Thyroid gland (tissue), 4 donors: ENCODE data around the gene HUS1. TPM values are rescaled to one million over a fixed set of nuclear protein-coding genes. Genes with fewer than 3 reads are reported as not detected.

Experiments
- DNase-seq, 2 donors: peaks; one replicate each; pipeline ENCODE4 v3.0.0-alpha.2; 2019
- H3K27ac ChIP-seq, 3 donors: fragments of 200-600 bp; sonication (generic); 1 replicate in 2 of 3; 2 replicates in 1 of 3; pipeline ENCODE4 v1.5.1; 2016 to 2019; ENCODE audit warnings: mild to moderate bottlenecking in 1 of 3, moderate library complexity in 1 of 3
- H3K27me3 ChIP-seq: fragments of 200-600 bp; sonication (generic); one replicate; pipeline ENCODE4 v1.5.1; 2019
- H3K36me3 ChIP-seq, 2 donors: fragments of 200-600 bp; sonication (generic); one replicate each; pipeline ENCODE4 v1.5.1; 2016 to 2019
- H3K4me1 ChIP-seq, 2 donors: fragments of 200-600 bp; sonication (generic); one replicate each; pipeline ENCODE4 v1.5.1; 2017 to 2019
- H3K4me3 ChIP-seq, 3 donors: fragments of 200-600 bp; sonication (generic); replicated peaks in 1 of 3; 1 replicate in 2 of 3; 2 replicates in 1 of 3; pipeline ENCODE4 v1.5.1; 2016; ENCODE audit warnings: mild to moderate bottlenecking in 1 of 3
- H3K9me3 ChIP-seq: fragments of 200-600 bp; sonication (generic); one replicate; pipeline ENCODE4 v1.5.1; 2017
- POLR2A ChIP-seq, 2 donors: fragments of 450-650 bp; IDR thresholded peaks; one replicate each; pipeline ENCODE4 v1.6.1; 2017; ENCODE audit warnings: antibody characterized with exemption in 2 of 2, mild to moderate bottlenecking in 2 of 2, moderate library complexity in 1 of 2
- WGBS, 2 donors: methylation state at CpG; one replicate each; pipeline ENCODE4 v1.1.5; 2017; 5-methylcytosine and 5-hydroxymethylcytosine counted together
- intact Hi-C: fragments of 100-400 bp; cut with DNase I; formaldehyde crosslinking; loops from one replicate; pipeline ENCODE4 v1.15.1; 2023
- total RNA-seq, 4 donors: library from RNA; depleted of rRNA; stranded (reverse); fragments of >200 nt; gene quantifications; one replicate each; pipeline ENCODE4 v1.2.3, GENCODE V29; 2016
- TF ChIP-seq, protein P1 (sequence below), 6 experiments: fragments of 200-600 bp in 3 of 6; fragments of 450-650 bp in 3 of 6; sonication (generic) in 3 of 6; IDR thresholded peaks; one replicate each; pipeline ENCODE4 v1.5.1; 2016 to 2019; ENCODE audit warnings: antibody characterized with exemption in 6 of 6, mild to moderate bottlenecking in 2 of 6, inconsistent platforms in 1 of 6, moderate library complexity in 1 of 6

HUS1 gene
- total RNA-seq, result 10 to 100 TPM; 32.1 to 83.8 (median 39.8) TPM

GRCh38 chr7:47979145-47979831 lies at the start of gene HUS1:
Gene HUS1 (minus strand): TSS chr7:47979615. CDS start chr7:47979519, 96 bp downstream.
- 1 to 2% methylated on average over 33 to 39 of the region's 62 CpGs for WGBS, 2 donors
- peak within 1 kb of the TSS; percentile 60 to 89 (median 80) for H3K27ac ChIP-seq
- peaks cover 4 to 8% of the 10 kb centered on the region in 2 donors for H3K4me1 ChIP-seq
- H3K36me3 ChIP-seq, result peaks cover 33 to 36% of the 10 kb centered on the region in 2 donors
- peak within 1 kb of the TSS; percentile 7 to 52 (median 45) for H3K4me3 ChIP-seq
- intact Hi-C loops, result loop anchor here (5.0 kb wide), 1 partner anchor 108 kb away; the partner anchor contains the start of gene UPP1
- H3K27me3 ChIP-seq, result no peaks in the 10 kb centered on the region
- peak; percentile 91 to 92 for DNase-seq
- H3K9me3 ChIP-seq, result no peaks in the 10 kb centered on the region
- TF ChIP-seq POLR2A (IDR thresholded peaks at IDR 0.05), result peak in 1 of 2 donors; percentile 77
- TF ChIP-seq, protein P1, sequence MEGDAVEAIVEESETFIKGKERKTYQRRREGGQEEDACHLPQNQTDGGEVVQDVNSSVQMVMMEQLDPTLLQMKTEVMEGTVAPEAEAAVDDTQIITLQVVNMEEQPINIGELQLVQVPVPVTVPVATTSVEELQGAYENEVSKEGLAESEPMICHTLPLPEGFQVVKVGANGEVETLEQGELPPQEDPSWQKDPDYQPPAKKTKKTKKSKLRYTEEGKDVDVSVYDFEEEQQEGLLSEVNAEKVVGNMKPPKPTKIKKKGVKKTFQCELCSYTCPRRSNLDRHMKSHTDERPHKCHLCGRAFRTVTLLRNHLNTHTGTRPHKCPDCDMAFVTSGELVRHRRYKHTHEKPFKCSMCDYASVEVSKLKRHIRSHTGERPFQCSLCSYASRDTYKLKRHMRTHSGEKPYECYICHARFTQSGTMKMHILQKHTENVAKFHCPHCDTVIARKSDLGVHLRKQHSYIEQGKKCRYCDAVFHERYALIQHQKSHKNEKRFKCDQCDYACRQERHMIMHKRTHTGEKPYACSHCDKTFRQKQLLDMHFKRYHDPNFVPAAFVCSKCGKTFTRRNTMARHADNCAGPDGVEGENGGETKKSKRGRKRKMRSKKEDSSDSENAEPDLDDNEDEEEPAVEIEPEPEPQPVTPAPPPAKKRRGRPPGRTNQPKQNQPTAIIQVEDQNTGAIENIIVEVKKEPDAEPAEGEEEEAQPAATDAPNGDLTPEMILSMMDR (IDR thresholded peaks at IDR 0.05), result no peak

- WGBS, 2 donors, result 88% methylated on average over 6 of the region's 6 CpGs
- intact Hi-C loops, result no loop called here
Measured at GRCh38 chr7:48028938-48029337, 49.5 kb upstream of the HUS1 start, which contains the start of gene SUN3. Gene SUN3 (minus strand): TSS chr7:48029107. CDS start chr7:48028938, 169 bp downstream.

GRCh38 chr7:48025624-48026023 lies 46.2 kb upstream of the HUS1 start:
- intact Hi-C loops, result no loop called here
- Histone ChIP-seq H3K4me1 (no peaks in the 10 kb centered on the region), H3K27me3 (no peaks in the 10 kb centered on the region), H3K27ac (no peak overlapping the region), H3K36me3 (no peaks in the 10 kb centered on the region), H3K9me3 (no peaks in the 10 kb centered on the region), H3K4me3 (no peak overlapping the region)
- no peak for DNase-seq
- 72 to 80% methylated on average over 5 of the region's 5 CpGs for WGBS, 2 donors
- TF ChIP-seq, protein P1 (IDR thresholded peaks at IDR 0.05), result no peak
- no peak for TF ChIP-seq POLR2A (IDR thresholded peaks at IDR 0.05)

More at GRCh38 chr7:48028938-48029337, 49.5 kb upstream of the HUS1 start, which contains the start of gene SUN3:
- Histone ChIP-seq H3K36me3 (no peaks in the 10 kb centered on the region), H3K27ac (no peak within 1 kb of the TSS), H3K27me3 (no peaks in the 10 kb centered on the region), H3K9me3 (no peaks in the 10 kb centered on the region), H3K4me3 (no peak within 1 kb of the TSS), H3K4me1 (no peaks in the 10 kb centered on the region)
- TF ChIP-seq, protein P1 (IDR thresholded peaks at IDR 0.05), result no peak
- no peak for TF ChIP-seq POLR2A (IDR thresholded peaks at IDR 0.05)
- no peak for DNase-seq

- intact Hi-C loops, result no loop called here
- H3K36me3 ChIP-seq, result no peaks in the 10 kb centered on the region
- DNase-seq, result no peak
- H3K27me3 ChIP-seq, result no peaks in the 10 kb centered on the region
- no peak for TF ChIP-seq POLR2A (IDR thresholded peaks at IDR 0.05)
- TF ChIP-seq, protein P1 (IDR thresholded peaks at IDR 0.05), result no peak
- WGBS, 2 donors, result 85 to 93% methylated on average over 4 of the region's 4 CpGs
- H3K4me3 ChIP-seq, result no peak overlapping the region
- H3K4me1 ChIP-seq, result no peaks in the 10 kb centered on the region
- no peak overlapping the region for H3K27ac ChIP-seq
- no peaks in the 10 kb centered on the region for H3K9me3 ChIP-seq
Measured at GRCh38 chr7:48017674-48018073, 38.3 kb upstream of the HUS1 start.

GRCh38 chr7:48016641-48017040 lies 37.2 kb upstream of the HUS1 start:
- TF ChIP-seq, protein P1 (IDR thresholded peaks at IDR 0.05), result no peak
- no peak for TF ChIP-seq POLR2A (IDR thresholded peaks at IDR 0.05)
- Histone ChIP-seq H3K36me3 (no peaks in the 10 kb centered on the region), H3K27me3 (no peaks in the 10 kb centered on the region), H3K9me3 (no peaks in the 10 kb centered on the region), H3K4me3 (no peak overlapping the region), H3K4me1 (no peaks in the 10 kb centered on the region), H3K27ac (no peak overlapping the region)
- DNase-seq, result no peak
- intact Hi-C loops, result no loop called here
